ENCODE data around the gene AK2.
"Not testable (repeated sequence)": the region's sequence is repeated elsewhere in the genome, so short reads cannot be mapped to it uniquely, and the experiment has no call there.

- TF ChIP-seq POLR2AphosphoS5, POLR2A (IDR thresholded peaks at IDR 0.05): not testable (repeated sequence)
- TF ChIP-seq, protein P1, sequence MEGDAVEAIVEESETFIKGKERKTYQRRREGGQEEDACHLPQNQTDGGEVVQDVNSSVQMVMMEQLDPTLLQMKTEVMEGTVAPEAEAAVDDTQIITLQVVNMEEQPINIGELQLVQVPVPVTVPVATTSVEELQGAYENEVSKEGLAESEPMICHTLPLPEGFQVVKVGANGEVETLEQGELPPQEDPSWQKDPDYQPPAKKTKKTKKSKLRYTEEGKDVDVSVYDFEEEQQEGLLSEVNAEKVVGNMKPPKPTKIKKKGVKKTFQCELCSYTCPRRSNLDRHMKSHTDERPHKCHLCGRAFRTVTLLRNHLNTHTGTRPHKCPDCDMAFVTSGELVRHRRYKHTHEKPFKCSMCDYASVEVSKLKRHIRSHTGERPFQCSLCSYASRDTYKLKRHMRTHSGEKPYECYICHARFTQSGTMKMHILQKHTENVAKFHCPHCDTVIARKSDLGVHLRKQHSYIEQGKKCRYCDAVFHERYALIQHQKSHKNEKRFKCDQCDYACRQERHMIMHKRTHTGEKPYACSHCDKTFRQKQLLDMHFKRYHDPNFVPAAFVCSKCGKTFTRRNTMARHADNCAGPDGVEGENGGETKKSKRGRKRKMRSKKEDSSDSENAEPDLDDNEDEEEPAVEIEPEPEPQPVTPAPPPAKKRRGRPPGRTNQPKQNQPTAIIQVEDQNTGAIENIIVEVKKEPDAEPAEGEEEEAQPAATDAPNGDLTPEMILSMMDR (IDR thresholded peaks at IDR 0.05) = not testable (repeated sequence)
Measured at GRCh38 chr1:33064284-33064683, 27.6 kb upstream of the AK2 start.
